Thyroid gland (tissue), 4 donors: Measurements from ENCODE around the gene SAMD4A.

Source experiments
- CTCF ChIP-seq, 6 experiments: fragments of 200-600 bp in 3 of 6; fragments of 450-650 bp in 3 of 6; sonication (generic) in 3 of 6; IDR thresholded peaks; one replicate each; pipeline ENCODE4 v1.5.1; 2016 to 2019; ENCODE audit warnings: antibody characterized with exemption in 6 of 6, mild to moderate bottlenecking in 2 of 6, inconsistent platforms in 1 of 6, moderate library complexity in 1 of 6
- POLR2A ChIP-seq, 2 donors: fragments of 450-650 bp; IDR thresholded peaks; one replicate each; pipeline ENCODE4 v1.6.1; 2017; ENCODE audit warnings: antibody characterized with exemption in 2 of 2, mild to moderate bottlenecking in 2 of 2, moderate library complexity in 1 of 2

GRCh38 chr14:54703724-54704123 lies 136.8 kb downstream of the SAMD4A start:
- TF ChIP-seq CTCF (IDR thresholded peaks at IDR 0.05) (no peak), POLR2A (IDR thresholded peaks at IDR 0.05) (no peak)
